ENCODE results near the gene RNF17. TPM values are rescaled to one million over a fixed set of nuclear protein-coding genes. Genes with fewer than 3 reads are reported as not detected.

The RNF17 gene
- total RNA-seq, 1 experiment from 2014 or later: not detected

GRCh38 chr13:24741791-24742190 lies 22.2 kb upstream of the RNF17 start:
- CTCF ChIA-PET: interaction anchor here (1.1 to 1.5 kb wide), 3 partner anchors 14 to 254 kb away, joined by 3 to 9 read pairs (median 4); no protein-coding TSS in a partner anchor
- no TSS peak for BruUV-seq (replicated peaks)
- Mint-ChIP-seq H3K27ac (ENCODE audit: low read depth, unreplicated experiment) (no peak overlapping the region), H3K4me1 (ENCODE audit: insufficient read depth, unreplicated experiment) (no peaks in the 10 kb centered on the region), H3K9me3 (ENCODE audit: unreplicated experiment) (no peaks in the 10 kb centered on the region), H3K4me3 (ENCODE audit: unreplicated experiment) (no peak overlapping the region), H3K27me3 (ENCODE audit: insufficient read depth, unreplicated experiment) (peaks cover 11% of the 10 kb centered on the region), H3K36me3 (ENCODE audit: insufficient read depth, unreplicated experiment) (no peaks in the 10 kb centered on the region)
- no peak for DNase-seq (ENCODE audit: unreplicated experiment)
- intact Hi-C loops (cut with micrococcal nuclease): no loop called here
- POLR2A ChIA-PET: interaction anchor here (0.7 kb wide), 1 partner anchor 217 kb away, joined by 3 read pairs; no protein-coding TSS in a partner anchor
- TF ChIP-seq CTCF (IDR thresholded peaks at IDR 0.05; ENCODE audit: unreplicated experiment): no peak

- BruUV-seq (replicated peaks): no TSS peak
- no peak overlapping the region for H3K27ac Mint-ChIP-seq (ENCODE audit: low read depth, unreplicated experiment)
- POLR2A ChIA-PET: interaction anchor here (0.7 kb wide), 1 partner anchor 218 kb away, joined by 3 read pairs; no protein-coding TSS in a partner anchor
- peak; percentile 37 for DNase-seq (ENCODE audit: unreplicated experiment)
- CTCF ChIA-PET: interaction anchor here (1.1 kb wide), 1 partner anchor 116 kb away, joined by 4 read pairs; no protein-coding TSS in a partner anchor
- TF ChIP-seq CTCF (IDR thresholded peaks at IDR 0.05; ENCODE audit: unreplicated experiment): no peak
- no peaks in the 10 kb centered on the region for H3K36me3 Mint-ChIP-seq (ENCODE audit: insufficient read depth, unreplicated experiment)
- peaks cover 11% of the 10 kb centered on the region for H3K27me3 Mint-ChIP-seq (ENCODE audit: insufficient read depth, unreplicated experiment)
- H3K4me3 Mint-ChIP-seq (ENCODE audit: unreplicated experiment): no peak overlapping the region
- intact Hi-C loops (cut with micrococcal nuclease): no loop called here
- H3K9me3 Mint-ChIP-seq (ENCODE audit: unreplicated experiment): no peaks in the 10 kb centered on the region
- H3K4me1 Mint-ChIP-seq (ENCODE audit: insufficient read depth, unreplicated experiment): no peaks in the 10 kb centered on the region
These were observed 21.7 kb upstream of the RNF17 start for GRCh38 chr13:24742294-24742693.

- Mint-ChIP-seq H3K27me3 (ENCODE audit: insufficient read depth, unreplicated experiment) (peaks cover 11% of the 10 kb centered on the region), H3K4me1 (ENCODE audit: insufficient read depth, unreplicated experiment) (no peaks in the 10 kb centered on the region), H3K36me3 (ENCODE audit: insufficient read depth, unreplicated experiment) (no peaks in the 10 kb centered on the region), H3K4me3 (ENCODE audit: unreplicated experiment) (no peak overlapping the region), H3K9me3 (ENCODE audit: unreplicated experiment) (no peaks in the 10 kb centered on the region), H3K27ac (ENCODE audit: low read depth, unreplicated experiment) (no peak overlapping the region)
- BruUV-seq (replicated peaks): no TSS peak
- CTCF ChIA-PET: no interaction called here
- no peak for DNase-seq (ENCODE audit: unreplicated experiment)
- POLR2A ChIA-PET: no interaction called here
- TF ChIP-seq CTCF (IDR thresholded peaks at IDR 0.05; ENCODE audit: unreplicated experiment): no peak
- intact Hi-C loops (cut with micrococcal nuclease): no loop called here
These were observed 21.0 kb upstream of the RNF17 start for GRCh38 chr13:24742977-24743376.

GRCh38 chr13:24744247-24744646 lies 19.7 kb upstream of the RNF17 start:
- no peak overlapping the region for H3K27ac Mint-ChIP-seq (ENCODE audit: low read depth, unreplicated experiment)
- H3K4me3 Mint-ChIP-seq (ENCODE audit: unreplicated experiment): no peak overlapping the region
- POLR2A ChIA-PET: interaction anchor here (1.0 kb wide), 1 partner anchor 11 kb away, joined by 3 read pairs; no protein-coding TSS in a partner anchor
- H3K27me3 Mint-ChIP-seq (ENCODE audit: insufficient read depth, unreplicated experiment): peaks cover 11% of the 10 kb centered on the region
- no TSS peak for BruUV-seq (replicated peaks)
- TF ChIP-seq CTCF (IDR thresholded peaks at IDR 0.05; ENCODE audit: unreplicated experiment): no peak
- no peaks in the 10 kb centered on the region for H3K4me1 Mint-ChIP-seq (ENCODE audit: insufficient read depth, unreplicated experiment)
- no peaks in the 10 kb centered on the region for H3K9me3 Mint-ChIP-seq (ENCODE audit: unreplicated experiment)
- intact Hi-C loops (cut with micrococcal nuclease): no loop called here
- H3K36me3 Mint-ChIP-seq (ENCODE audit: insufficient read depth, unreplicated experiment): no peaks in the 10 kb centered on the region
- no peak for DNase-seq (ENCODE audit: unreplicated experiment)
- CTCF ChIA-PET: no interaction called here

All from MCF 10A (cell line).